Smooth muscle cell (in vitro differentiated cells): ENCODE measurements around the gene RILPL2. TPM values are rescaled to one million over a fixed set of nuclear protein-coding genes. Genes with fewer than 3 reads are reported as not detected.

Experiments used
- DNase-seq: peaks from one replicate; lab custom pipeline; 2025; ENCODE audit not compliant: unreplicated experiment; lab: John Stamatoyannopoulos, UW
- H2AFZ ChIP-seq: fragments of 200-600 bp; sonication (generic); 2 replicates; pipeline ENCODE4 v1.6.0; 2016; ENCODE audit warnings: antibody characterized with exemption, low read depth, mild to moderate bottlenecking
- H3F3A ChIP-seq: fragments of 200-600 bp; sonication (generic); 2 replicates; pipeline ENCODE4 v1.6.0; 2017; ENCODE audit warnings: antibody characterized with exemption, low read depth
- H3K27ac ChIP-seq: fragments of 200-600 bp; sonication (generic); 2 replicates; pipeline ENCODE4 v1.5.1; 2016; ENCODE audit warnings: low read depth, mild to moderate bottlenecking
- H3K27me3 ChIP-seq: fragments of 200-600 bp; sonication (generic); 2 replicates; pipeline ENCODE4 v1.6.1; 2016; ENCODE audit warnings: low read depth, mild to moderate bottlenecking
- H3K36me3 ChIP-seq: fragments of 200-600 bp; sonication (generic); 2 replicates; pipeline ENCODE4 v1.5.1; 2016; ENCODE audit warnings: low read depth
- H3K4me1 ChIP-seq: fragments of 200-600 bp; sonication (generic); 2 replicates; pipeline ENCODE4 v1.5.1; 2016; ENCODE audit warnings: low read depth
- H3K4me2 ChIP-seq: fragments of 200-600 bp; sonication (generic); 2 replicates; pipeline ENCODE4 v1.6.0; 2016; ENCODE audit warnings: mild to moderate bottlenecking
- H3K4me3 ChIP-seq: fragments of 200-600 bp; sonication (generic); 2 replicates; pipeline ENCODE4 v1.5.1; 2016; ENCODE audit warnings: mild to moderate bottlenecking
- H3K79me2 ChIP-seq: fragments of 200-600 bp; sonication (generic); 2 replicates; pipeline ENCODE4 v1.6.0; 2016; ENCODE audit warnings: low read depth, mild to moderate bottlenecking
- H3K9ac ChIP-seq: fragments of 200-600 bp; sonication (generic); 2 replicates; pipeline ENCODE4 v1.6.0; 2016; ENCODE audit warnings: low read depth
- H3K9me3 ChIP-seq: fragments of 200-600 bp; sonication (generic); replicated peaks from 2 replicates; pipeline ENCODE4 v1.5.1; 2016; ENCODE audit warnings: low read depth
- H4K20me1 ChIP-seq: fragments of 200-600 bp; sonication (generic); 2 replicates; pipeline ENCODE4 v1.6.0; 2016; ENCODE audit warnings: low read depth
- WGBS: methylation state at CpG from one replicate; pipeline ENCODE4 v1.1.7; 2016; ENCODE audit warnings: low lambda C conversion rate; 5-methylcytosine and 5-hydroxymethylcytosine counted together
- polyA plus RNA-seq: library from polyadenylated mRNA; unstranded; fragments of >200 nt; fragmentation: Nextera tagmentation; extraction: Ambion mirVana; gene quantifications from 2 replicates; pipeline ENCODE4 v1.2.1, GENCODE V29; 2016
- total RNA-seq: library from RNA; depleted of rRNA; stranded (reverse); fragments of >200 nt; gene quantifications from 2 replicates; pipeline ENCODE4 v1.2.3, GENCODE V29; 2014
- TF ChIP-seq, protein P1 (sequence below): fragments of 200-600 bp; sonication (generic); IDR thresholded peaks from 2 replicates; pipeline ENCODE4 v1.5.1; 2017; ENCODE audit warnings: borderline replicate concordance, mild to moderate bottlenecking, antibody characterized with exemption; ENCODE audit not compliant: insufficient read depth, poor library complexity, severe bottlenecking

Gene RILPL2, protein sequence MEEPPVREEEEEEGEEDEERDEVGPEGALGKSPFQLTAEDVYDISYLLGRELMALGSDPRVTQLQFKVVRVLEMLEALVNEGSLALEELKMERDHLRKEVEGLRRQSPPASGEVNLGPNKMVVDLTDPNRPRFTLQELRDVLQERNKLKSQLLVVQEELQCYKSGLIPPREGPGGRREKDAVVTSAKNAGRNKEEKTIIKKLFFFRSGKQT
- total RNA-seq (0.31 and 0.85 TPM in 2 replicates), polyA plus RNA-seq (2.2 TPM in 2 replicates)

DNA sequence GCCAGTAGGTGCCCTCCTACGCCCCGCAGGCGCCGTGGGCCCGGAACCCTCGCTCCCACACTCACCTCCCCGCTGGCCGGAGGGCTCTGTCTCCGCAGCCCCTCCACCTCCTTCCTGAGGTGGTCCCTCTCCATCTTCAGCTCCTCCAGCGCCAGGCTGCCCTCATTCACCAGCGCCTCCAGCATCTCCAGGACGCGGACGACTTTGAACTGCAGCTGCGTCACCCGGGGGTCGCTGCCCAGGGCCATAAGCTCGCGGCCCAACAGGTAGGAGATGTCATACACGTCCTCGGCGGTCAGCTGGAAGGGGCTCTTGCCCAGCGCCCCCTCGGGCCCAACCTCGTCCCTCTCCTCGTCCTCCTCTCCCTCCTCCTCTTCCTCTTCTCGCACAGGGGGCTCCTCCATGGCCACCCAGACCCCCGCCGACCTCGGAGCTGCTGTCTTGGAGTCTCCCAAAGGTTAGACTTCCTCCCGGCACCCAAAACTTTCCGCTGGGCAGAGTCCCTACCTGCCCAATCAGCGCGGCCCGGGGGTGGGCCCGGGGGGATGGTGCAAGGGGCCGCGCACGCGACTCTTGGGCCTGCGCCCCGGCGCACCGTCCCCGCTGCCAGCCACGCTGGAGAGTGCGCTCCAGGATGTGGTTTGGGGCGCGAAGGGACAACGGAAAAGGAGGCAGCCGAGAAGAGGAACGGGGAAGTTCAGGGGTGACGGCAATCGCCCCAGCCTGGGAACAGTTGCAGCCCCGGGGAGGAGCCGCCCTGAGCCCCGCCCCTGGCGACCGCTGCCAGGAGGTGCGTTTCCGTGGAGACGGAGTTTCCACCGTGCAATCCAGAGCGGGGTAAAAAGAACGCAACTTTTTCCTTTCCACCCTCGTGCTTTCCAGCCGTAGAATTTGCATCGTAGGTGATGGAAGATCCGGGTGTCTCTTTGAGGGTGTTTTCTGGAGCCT, at the start of gene RILPL2:
TSS of gene RILPL2 (minus strand) at position 668 of the 948 bp plus-strand sequence. CDS start at position 404, 264 bp downstream.
- Histone ChIP-seq H3K9ac (peak within 1 kb of the TSS; percentile 50), H4K20me1 (no peaks in the 10 kb centered on the region), H3K27me3 (no peaks in the 10 kb centered on the region), H3K4me2 (peak within 1 kb of the TSS; percentile 94), H3K4me3 (peak within 1 kb of the TSS; percentile 83), H3K4me1 (no peaks in the 10 kb centered on the region), H3F3A (no peaks in the 10 kb centered on the region), H2AFZ (peak within 1 kb of the TSS; percentile 99), H3K79me2 (no peaks in the 10 kb centered on the region), H3K9me3 (no peaks in the 10 kb centered on the region), H3K27ac (no peak within 1 kb of the TSS), H3K36me3 (no peaks in the 10 kb centered on the region)
- TF ChIP-seq, protein P1, sequence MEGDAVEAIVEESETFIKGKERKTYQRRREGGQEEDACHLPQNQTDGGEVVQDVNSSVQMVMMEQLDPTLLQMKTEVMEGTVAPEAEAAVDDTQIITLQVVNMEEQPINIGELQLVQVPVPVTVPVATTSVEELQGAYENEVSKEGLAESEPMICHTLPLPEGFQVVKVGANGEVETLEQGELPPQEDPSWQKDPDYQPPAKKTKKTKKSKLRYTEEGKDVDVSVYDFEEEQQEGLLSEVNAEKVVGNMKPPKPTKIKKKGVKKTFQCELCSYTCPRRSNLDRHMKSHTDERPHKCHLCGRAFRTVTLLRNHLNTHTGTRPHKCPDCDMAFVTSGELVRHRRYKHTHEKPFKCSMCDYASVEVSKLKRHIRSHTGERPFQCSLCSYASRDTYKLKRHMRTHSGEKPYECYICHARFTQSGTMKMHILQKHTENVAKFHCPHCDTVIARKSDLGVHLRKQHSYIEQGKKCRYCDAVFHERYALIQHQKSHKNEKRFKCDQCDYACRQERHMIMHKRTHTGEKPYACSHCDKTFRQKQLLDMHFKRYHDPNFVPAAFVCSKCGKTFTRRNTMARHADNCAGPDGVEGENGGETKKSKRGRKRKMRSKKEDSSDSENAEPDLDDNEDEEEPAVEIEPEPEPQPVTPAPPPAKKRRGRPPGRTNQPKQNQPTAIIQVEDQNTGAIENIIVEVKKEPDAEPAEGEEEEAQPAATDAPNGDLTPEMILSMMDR = no peak
- peak; percentile 47 for DNase-seq
- 2% methylated on average over 64 of the region's 69 CpGs for WGBS

DNA sequence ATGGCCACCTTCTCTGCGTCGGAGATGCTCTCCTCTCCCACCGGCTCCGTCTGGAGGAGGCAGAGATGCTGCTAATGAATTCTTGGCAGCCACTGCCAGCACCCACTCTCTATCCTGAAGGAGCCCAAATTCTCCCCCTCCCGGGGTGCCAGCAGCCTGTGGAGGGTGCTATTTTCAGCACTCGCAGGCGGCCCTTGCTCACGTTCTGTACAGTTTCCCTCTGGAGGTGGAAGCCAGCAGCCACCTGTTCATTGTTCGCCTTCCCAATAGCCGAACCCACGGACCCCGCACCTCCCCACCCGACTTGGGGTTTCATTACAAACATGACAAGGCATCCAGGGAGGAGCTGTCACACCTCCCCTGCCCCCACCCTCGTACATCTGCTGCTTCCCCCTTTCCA, 49.3 kb upstream of the RILPL2 start:
- no peak overlapping the region for H2AFZ ChIP-seq
- 96% methylated on average over 14 of the region's 14 CpGs for WGBS
- no peaks in the 10 kb centered on the region for H3K27me3 ChIP-seq
- TF ChIP-seq, protein P1 = no peak
- H3F3A ChIP-seq = no peaks in the 10 kb centered on the region
- H3K4me2 ChIP-seq = no peak overlapping the region
- no peak overlapping the region for H3K9ac ChIP-seq
- no peaks in the 10 kb centered on the region for H3K36me3 ChIP-seq
- H3K4me3 ChIP-seq = no peak overlapping the region
- H3K4me1 ChIP-seq = no peaks in the 10 kb centered on the region
- H3K79me2 ChIP-seq = no peaks in the 10 kb centered on the region
- H3K9me3 ChIP-seq = no peaks in the 10 kb centered on the region
- no peaks in the 10 kb centered on the region for H4K20me1 ChIP-seq
- no peak for DNase-seq
- no peak overlapping the region for H3K27ac ChIP-seq

DNA sequence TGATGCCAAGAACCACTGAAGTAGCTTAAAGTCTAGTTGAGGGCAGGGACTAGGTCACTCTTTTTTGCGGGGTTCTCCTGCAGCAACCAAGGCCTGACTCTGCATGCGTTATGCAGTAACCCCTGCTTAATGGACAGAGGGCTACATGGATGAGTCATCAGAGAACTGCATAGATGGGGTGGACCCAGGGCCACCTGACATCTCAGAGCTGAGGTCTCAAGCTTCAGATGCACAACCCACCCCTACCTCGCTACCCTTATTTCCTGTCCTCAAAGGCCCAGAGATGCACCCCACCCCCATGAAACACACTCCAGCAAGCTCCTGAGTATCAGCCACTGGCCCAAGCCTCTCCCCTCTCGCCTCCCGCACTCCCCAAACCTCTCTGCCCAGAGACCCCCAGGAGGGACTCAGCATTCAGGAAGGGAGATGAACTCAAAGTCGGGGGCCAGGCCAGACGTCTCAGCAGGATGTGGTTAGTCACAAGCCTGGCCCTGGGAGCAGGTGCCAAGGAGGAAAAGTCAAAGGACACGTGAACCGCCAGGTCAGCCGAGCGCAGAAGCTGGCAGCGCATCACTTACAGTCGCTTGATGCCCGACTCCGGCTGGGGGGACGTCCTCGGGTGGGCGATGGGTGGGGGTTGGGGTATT, 47.2 kb upstream of the RILPL2 start:
- no peaks in the 10 kb centered on the region for H3K36me3 ChIP-seq
- H2AFZ ChIP-seq = no peak overlapping the region
- 92% methylated on average over 18 of the region's 18 CpGs for WGBS
- H3K9me3 ChIP-seq = no peaks in the 10 kb centered on the region
- H3K4me3 ChIP-seq = no peak overlapping the region
- no peaks in the 10 kb centered on the region for H3F3A ChIP-seq
- DNase-seq = no peak
- H3K4me1 ChIP-seq = no peaks in the 10 kb centered on the region
- TF ChIP-seq, protein P1 = no peak
- no peaks in the 10 kb centered on the region for H4K20me1 ChIP-seq
- H3K4me2 ChIP-seq = no peak overlapping the region
- H3K27me3 ChIP-seq = no peaks in the 10 kb centered on the region
- no peak overlapping the region for H3K9ac ChIP-seq
- H3K79me2 ChIP-seq = no peaks in the 10 kb centered on the region
- no peak overlapping the region for H3K27ac ChIP-seq
